Effector memory CD8-positive, alpha-beta T cell (primary cell): ENCODE results near the gene PTPRF.

Experiments used
- ATAC-seq: fragments of 150-1000 bp; cut with Tn5 transposase; replicated peaks from 2 replicates; pipeline ENCODE4 v1.10.0; 2021; ENCODE audit warnings: mild to moderate bottlenecking, moderate library complexity
- DNase-seq, 3 experiments: peaks; one replicate each; pipeline ENCODE4 v3.0.0; 2021
- H3K27ac Mint-ChIP-seq, 2 donors: one replicate each; pipeline ENCODE4 v1.8.0; 2022; ENCODE audit warnings: mild to moderate bottlenecking in 2 of 2, mixed read lengths in 2 of 2, moderate library complexity in 2 of 2
- H3K27me3 Mint-ChIP-seq, 2 donors: one replicate each; pipeline ENCODE4 v1.8.0; 2022; ENCODE audit warnings: mixed read lengths in 2 of 2
- H3K36me3 Mint-ChIP-seq: one replicate; pipeline ENCODE4 v1.8.0; 2022; ENCODE audit warnings: mild to moderate bottlenecking, moderate library complexity, mixed read lengths; ENCODE audit not compliant: insufficient read depth
- H3K4me1 Mint-ChIP-seq, 2 donors: one replicate each; pipeline ENCODE4 v1.8.0; 2022; ENCODE audit warnings: low read depth in 2 of 2, mixed read lengths in 2 of 2
- H3K4me3 Mint-ChIP-seq, 2 donors: one replicate each; pipeline ENCODE4 v1.8.0; 2022; ENCODE audit warnings: mild to moderate bottlenecking in 2 of 2, mixed read lengths in 2 of 2, moderate library complexity in 2 of 2
- H3K9me3 Mint-ChIP-seq, 2 donors: one replicate each; pipeline ENCODE4 v1.8.0; 2022; ENCODE audit warnings: mixed read lengths in 2 of 2

Gene PTPRF

GRCh38 chr1:43590388-43590925, 59.8 kb downstream of the PTPRF start:
- Mint-ChIP-seq H3K9me3 (no peaks in the 10 kb centered on the region), H3K4me1 (peaks cover 1 to 5% of the 10 kb centered on the region in 2 donors), H3K4me3 (no peak overlapping the region), H3K36me3 (no peaks in the 10 kb centered on the region), H3K27me3 (peaks cover 6 to 29% of the 10 kb centered on the region in 2 donors), H3K27ac (no peak overlapping the region)
- no peak for DNase-seq
- ATAC-seq: no peak

GRCh38 chr1:43591181-43591580, 60.5 kb downstream of the PTPRF start:
- Mint-ChIP-seq H3K27me3 (peaks cover 6 to 29% of the 10 kb centered on the region in 2 donors), H3K4me3 (no peak overlapping the region), H3K36me3 (no peaks in the 10 kb centered on the region), H3K9me3 (no peaks in the 10 kb centered on the region), H3K27ac (no peak overlapping the region), H3K4me1 (peaks cover 1 to 5% of the 10 kb centered on the region in 2 donors)
- ATAC-seq (no peak), DNase-seq (no peak)

GRCh38 chr1:43592051-43592665, 61.5 kb downstream of the PTPRF start:
- Mint-ChIP-seq H3K4me1 (peaks cover 1 to 5% of the 10 kb centered on the region in 2 donors), H3K9me3 (no peaks in the 10 kb centered on the region), H3K27me3 (peaks cover 6 to 29% of the 10 kb centered on the region in 2 donors), H3K27ac (no peak overlapping the region), H3K4me3 (no peak overlapping the region), H3K36me3 (no peaks in the 10 kb centered on the region)
- no peak for DNase-seq
- ATAC-seq: no peak

GRCh38 chr1:43592974-43593683, 62.4 kb downstream of the PTPRF start:
- no peak overlapping the region for H3K4me3 Mint-ChIP-seq
- H3K27ac Mint-ChIP-seq: no peak overlapping the region
- DNase-seq: no peak
- peaks cover 6 to 29% of the 10 kb centered on the region in 2 donors for H3K27me3 Mint-ChIP-seq
- H3K9me3 Mint-ChIP-seq: no peaks in the 10 kb centered on the region
- peaks cover 1 to 5% of the 10 kb centered on the region in 2 donors for H3K4me1 Mint-ChIP-seq
- ATAC-seq: no peak
- H3K36me3 Mint-ChIP-seq: no peaks in the 10 kb centered on the region

- ATAC-seq (no peak), DNase-seq (no peak)
- Mint-ChIP-seq H3K27me3 (peaks cover 6 to 19% of the 10 kb centered on the region in 2 donors), H3K9me3 (no peaks in the 10 kb centered on the region), H3K4me3 (no peak overlapping the region), H3K4me1 (peaks cover 1 to 5% of the 10 kb centered on the region in 2 donors), H3K27ac (no peak overlapping the region), H3K36me3 (no peaks in the 10 kb centered on the region)
Measured at GRCh38 chr1:43596579-43596978, 65.9 kb downstream of the PTPRF start.

- no peaks in the 10 kb centered on the region for H3K36me3 Mint-ChIP-seq
- peaks cover 1 to 5% of the 10 kb centered on the region in 2 donors for H3K4me1 Mint-ChIP-seq
- H3K27me3 Mint-ChIP-seq: peaks cover 6 to 19% of the 10 kb centered on the region in 2 donors
- no peak overlapping the region for H3K4me3 Mint-ChIP-seq
- H3K9me3 Mint-ChIP-seq: no peaks in the 10 kb centered on the region
- ATAC-seq (no peak), DNase-seq (no peak)
- no peak overlapping the region for H3K27ac Mint-ChIP-seq
Measured at GRCh38 chr1:43597028-43597427, 66.3 kb downstream of the PTPRF start.

GRCh38 chr1:43597721-43598120, 67.0 kb downstream of the PTPRF start:
- no peaks in the 10 kb centered on the region for H3K36me3 Mint-ChIP-seq
- ATAC-seq (no peak), DNase-seq (no peak)
- H3K27ac Mint-ChIP-seq: no peak overlapping the region
- no peaks in the 10 kb centered on the region for H3K9me3 Mint-ChIP-seq
- no peak overlapping the region for H3K4me3 Mint-ChIP-seq
- peaks cover 1 to 5% of the 10 kb centered on the region in 2 donors for H3K4me1 Mint-ChIP-seq
- peaks cover 4 to 15% of the 10 kb centered on the region in 2 donors for H3K27me3 Mint-ChIP-seq

GRCh38 chr1:43598622-43599021, 67.9 kb downstream of the PTPRF start:
- H3K27ac Mint-ChIP-seq: no peak overlapping the region
- no peak for ATAC-seq
- H3K36me3 Mint-ChIP-seq: no peaks in the 10 kb centered on the region
- peaks cover 0 to 9% of the 10 kb centered on the region in 2 donors for H3K27me3 Mint-ChIP-seq
- H3K9me3 Mint-ChIP-seq: no peaks in the 10 kb centered on the region
- no peak overlapping the region for H3K4me3 Mint-ChIP-seq
- no peak for DNase-seq
- H3K4me1 Mint-ChIP-seq: peaks cover 0 to 5% of the 10 kb centered on the region in 2 donors

GRCh38 chr1:43600033-43601020, 69.6 kb downstream of the PTPRF start:
- H3K4me3 Mint-ChIP-seq: no peak overlapping the region
- no peak overlapping the region for H3K27ac Mint-ChIP-seq
- ATAC-seq: no peak

GRCh38 chr1:43602990-43603389, 72.3 kb downstream of the PTPRF start:
- no peaks in the 10 kb centered on the region for H3K9me3 Mint-ChIP-seq
- no peak overlapping the region for H3K4me3 Mint-ChIP-seq
- DNase-seq (no peak), ATAC-seq (no peak)
- no peaks in the 10 kb centered on the region for H3K27me3 Mint-ChIP-seq
- H3K36me3 Mint-ChIP-seq: no peaks in the 10 kb centered on the region
- H3K27ac Mint-ChIP-seq: no peak overlapping the region
- H3K4me1 Mint-ChIP-seq: no peaks in the 10 kb centered on the region

More at GRCh38 chr1:43600033-43601020, 69.6 kb downstream of the PTPRF start:
- no peak for DNase-seq
- Mint-ChIP-seq H3K4me1 (no peaks in the 10 kb centered on the region), H3K9me3 (no peaks in the 10 kb centered on the region), H3K36me3 (no peaks in the 10 kb centered on the region), H3K27me3 (no peaks in the 10 kb centered on the region)

- Mint-ChIP-seq H3K27me3 (no peaks in the 10 kb centered on the region), H3K9me3 (no peaks in the 10 kb centered on the region), H3K36me3 (no peaks in the 10 kb centered on the region), H3K27ac (no peak overlapping the region), H3K4me3 (no peak overlapping the region), H3K4me1 (no peaks in the 10 kb centered on the region)
- ATAC-seq (no peak), DNase-seq (no peak)
Measured at GRCh38 chr1:43604192-43604591, 73.5 kb downstream of the PTPRF start.

GRCh38 chr1:43605157-43605556, 74.5 kb downstream of the PTPRF start:
- no peaks in the 10 kb centered on the region for H3K4me1 Mint-ChIP-seq
- ATAC-seq (no peak), DNase-seq (no peak)
- no peaks in the 10 kb centered on the region for H3K36me3 Mint-ChIP-seq
- peaks cover 0 to 9% of the 10 kb centered on the region in 2 donors for H3K27me3 Mint-ChIP-seq
- H3K4me3 Mint-ChIP-seq: no peak overlapping the region
- no peaks in the 10 kb centered on the region for H3K9me3 Mint-ChIP-seq
- no peak overlapping the region for H3K27ac Mint-ChIP-seq

GRCh38 chr1:43605766-43606165, 75.1 kb downstream of the PTPRF start:
- ATAC-seq: no peak
- Mint-ChIP-seq H3K4me3 (no peak overlapping the region), H3K27ac (no peak overlapping the region), H3K4me1 (no peaks in the 10 kb centered on the region), H3K27me3 (peaks cover 0 to 11% of the 10 kb centered on the region in 2 donors), H3K9me3 (no peaks in the 10 kb centered on the region), H3K36me3 (no peaks in the 10 kb centered on the region)
- DNase-seq: no peak
